Hindlimb muscle (tissue), 1 donor: ENCODE measurements around the gene ATG14. TPM values are rescaled to one million over a fixed set of nuclear protein-coding genes. Genes with fewer than 3 reads are reported as not detected.
"Not testable (repeated sequence)": the region's sequence is repeated elsewhere in the genome, so short reads cannot be mapped to it uniquely, and the experiment has no call there.

ENCODE experiments used
- DNase-seq: peaks from one replicate; pipeline ENCODE4 v3.0.0-alpha.2; 2013
- polyA plus RNA-seq: library from polyadenylated mRNA; unstranded; fragments of 120-200 nt; gene quantifications from one replicate; pipeline ENCODE4 v1.2.1, GENCODE V29; 2013; ENCODE audit not compliant: insufficient read length

Gene ATG14
- polyA plus RNA-seq, 1 donor, result 18.1 TPM

DNA sequence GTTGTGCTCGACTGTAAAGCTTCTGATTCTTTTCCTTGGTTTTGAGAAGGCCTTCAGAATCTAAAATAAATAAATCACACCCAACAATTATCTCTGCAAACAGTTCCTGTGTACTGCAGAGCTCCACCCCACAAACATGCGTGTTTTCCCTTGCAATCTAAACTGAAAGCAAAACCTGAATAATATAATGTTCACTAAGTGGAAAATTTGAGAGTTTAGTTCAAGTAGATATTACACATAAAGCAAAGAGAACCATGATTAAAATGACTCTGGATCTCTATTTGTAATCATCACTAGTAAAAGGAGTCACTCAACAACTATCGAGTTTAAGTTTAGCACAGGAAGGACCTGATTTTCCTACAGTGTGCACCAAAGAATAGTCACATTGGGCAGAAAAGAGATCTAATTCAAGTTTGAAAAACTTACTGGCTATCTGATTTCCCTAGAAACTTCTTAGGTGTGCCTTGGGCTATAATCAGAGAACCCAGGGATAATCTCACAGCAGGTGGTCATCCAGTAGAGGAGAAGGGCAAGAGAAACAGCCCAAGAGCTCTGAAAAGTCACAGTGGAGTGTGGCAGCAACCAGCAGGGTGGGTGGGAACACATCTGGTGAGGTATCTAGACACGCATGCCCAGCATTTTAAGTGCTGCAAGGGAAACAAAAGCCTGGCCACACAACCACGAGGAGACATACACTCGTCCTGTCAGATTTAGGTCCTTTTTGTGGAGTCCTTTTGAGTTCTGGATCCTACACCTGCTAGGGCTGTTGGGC is 25.4 kb downstream of the ATG14 start:
- DNase-seq, result no peak

DNA sequence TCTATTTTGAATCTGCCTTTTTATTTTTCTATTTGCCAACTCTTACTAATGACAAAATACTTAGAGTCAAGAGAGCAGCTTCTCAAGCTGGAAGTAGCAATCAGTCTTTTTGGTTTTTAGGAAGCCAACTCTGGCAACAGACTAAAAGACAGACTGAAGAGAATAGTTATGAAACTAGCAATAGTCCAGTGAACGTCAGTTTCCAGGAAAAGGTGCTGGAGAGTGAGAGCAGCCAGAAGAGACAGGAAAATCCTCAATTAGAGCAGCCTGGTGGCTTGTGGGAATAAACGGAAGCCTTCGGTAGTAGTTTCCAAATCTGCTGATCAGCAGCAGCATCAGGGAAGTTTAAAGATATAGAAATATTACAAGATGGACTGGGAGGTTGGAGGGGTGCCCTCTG is 27.1 kb downstream of the ATG14 start:
- no peak for DNase-seq

DNA sequence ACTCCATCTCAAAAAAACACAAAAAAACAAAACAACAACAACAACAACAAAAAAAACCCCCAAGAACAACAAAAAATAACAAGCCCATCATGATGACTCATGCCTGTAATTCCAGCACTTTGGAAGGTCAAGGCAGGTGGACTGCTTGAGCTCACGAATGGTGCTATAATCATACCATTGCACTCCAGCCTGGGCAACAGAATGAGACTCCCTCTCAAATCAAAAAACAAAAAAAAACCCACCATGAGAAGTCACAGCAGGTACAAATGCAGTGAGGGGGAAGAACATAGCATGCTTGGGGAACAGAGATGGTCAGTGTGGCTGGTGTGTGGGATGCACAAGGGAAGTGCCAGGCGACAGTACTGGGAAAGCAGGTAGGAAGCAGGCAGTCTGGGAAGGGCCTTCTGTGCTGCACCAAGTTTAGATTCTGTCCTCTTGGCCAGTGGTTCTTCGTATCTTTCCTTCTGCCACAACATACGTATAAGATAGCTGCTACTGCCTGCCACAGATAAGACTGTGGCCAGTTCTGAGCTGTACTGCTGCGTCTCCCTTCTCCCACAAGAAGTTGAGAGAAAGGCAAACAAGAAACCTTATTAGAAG is 28.0 kb downstream of the ATG14 start:
- no peak for DNase-seq

DNA sequence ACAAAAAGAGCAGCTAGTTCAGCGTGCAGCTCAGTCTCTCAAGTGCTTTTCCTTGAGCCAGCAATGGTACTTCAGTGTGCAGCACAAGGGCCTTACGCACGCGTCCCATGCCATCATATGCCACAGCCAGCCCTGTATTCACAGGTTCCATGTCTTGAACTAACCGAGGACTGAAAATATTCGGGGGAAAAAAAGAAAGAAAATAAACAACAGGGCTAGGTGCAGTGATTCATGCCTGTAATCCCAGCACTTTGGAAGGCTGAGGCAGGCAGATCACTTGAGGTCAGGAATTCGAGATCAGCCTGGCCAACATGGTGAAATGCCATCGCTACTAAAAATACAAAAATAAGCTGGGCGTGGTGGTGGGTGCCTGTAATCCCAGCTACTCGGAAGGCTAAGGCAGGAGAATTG is 28.6 kb downstream of the ATG14 start:
- not testable (repeated sequence) for DNase-seq

DNA sequence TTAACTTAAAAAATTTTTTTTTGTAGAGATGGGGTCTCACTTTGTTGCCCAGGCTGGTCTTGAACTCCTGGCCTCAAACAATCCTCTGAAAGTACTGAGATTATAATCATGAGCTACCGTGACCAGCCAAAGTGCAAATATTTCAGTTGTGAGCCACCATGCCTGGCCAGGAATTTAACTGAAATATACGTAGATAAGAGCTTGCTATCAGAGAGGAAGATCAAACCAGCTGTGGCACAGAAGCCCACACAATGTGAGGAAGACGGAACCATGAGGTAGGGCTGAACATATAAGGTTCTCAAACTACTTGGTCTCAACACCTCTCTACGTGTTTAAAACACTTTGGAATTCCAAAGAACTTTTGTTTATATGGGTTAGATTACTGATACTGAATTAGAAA is 29.1 kb downstream of the ATG14 start:
- DNase-seq, result no peak

DNA sequence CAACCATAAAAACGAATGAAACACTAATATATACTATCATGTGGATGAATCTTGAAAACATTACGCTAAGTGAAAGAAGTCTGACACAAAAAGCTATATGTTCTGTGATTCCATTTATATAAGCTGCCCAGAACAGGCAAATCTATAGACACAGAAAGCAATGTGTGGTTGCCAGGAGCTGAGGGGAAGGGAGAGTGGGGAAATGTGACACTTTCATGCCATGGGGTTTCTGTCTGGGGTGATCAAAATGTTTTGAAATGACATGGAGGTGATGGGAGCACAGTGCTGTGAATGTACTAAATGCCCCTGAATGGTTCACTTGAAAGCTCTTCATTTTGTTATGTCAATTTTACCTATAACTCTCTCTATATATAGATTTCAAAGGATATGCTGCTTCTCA is 30.1 kb downstream of the ATG14 start:
- DNase-seq, result no peak

DNA sequence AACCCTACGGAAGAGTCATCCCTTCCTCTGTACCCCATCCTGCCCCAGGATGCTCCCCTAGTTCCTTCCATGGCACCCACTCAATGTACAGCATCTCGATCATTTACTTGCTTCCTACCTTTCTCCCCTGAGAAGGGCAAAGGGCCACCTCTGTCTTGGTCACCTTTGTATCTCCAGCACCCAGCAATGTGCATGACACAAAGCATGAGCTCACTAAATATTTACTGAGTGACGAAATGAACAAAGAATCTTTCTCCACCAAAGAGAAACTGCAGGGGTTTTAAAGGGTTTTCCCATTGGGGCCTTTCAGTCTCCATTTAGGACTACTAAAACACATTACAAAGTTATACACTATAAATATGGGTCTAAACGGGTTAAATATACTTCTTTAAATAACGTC is 30.6 kb downstream of the ATG14 start:
- no peak for DNase-seq

DNA sequence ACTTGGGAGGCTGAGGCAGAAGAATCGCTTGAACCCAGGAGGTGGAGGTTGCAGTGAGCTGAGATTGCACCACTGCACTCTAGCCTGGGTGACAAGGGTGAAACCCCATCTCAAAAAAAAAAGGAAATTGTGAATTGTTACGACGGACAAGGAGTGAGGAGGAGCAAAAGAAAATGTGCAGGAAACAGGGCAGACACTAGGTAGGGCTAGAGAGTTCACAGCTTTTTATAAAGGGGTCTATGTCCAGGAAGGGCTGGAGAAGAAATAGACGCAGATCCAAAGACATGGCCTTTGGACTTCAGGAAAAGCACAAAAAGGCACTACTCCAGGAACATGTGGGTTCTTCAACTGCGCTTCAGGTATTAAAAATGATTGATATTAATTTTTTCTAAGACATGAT is 34.4 kb downstream of the ATG14 start:
- no peak for DNase-seq

DNA sequence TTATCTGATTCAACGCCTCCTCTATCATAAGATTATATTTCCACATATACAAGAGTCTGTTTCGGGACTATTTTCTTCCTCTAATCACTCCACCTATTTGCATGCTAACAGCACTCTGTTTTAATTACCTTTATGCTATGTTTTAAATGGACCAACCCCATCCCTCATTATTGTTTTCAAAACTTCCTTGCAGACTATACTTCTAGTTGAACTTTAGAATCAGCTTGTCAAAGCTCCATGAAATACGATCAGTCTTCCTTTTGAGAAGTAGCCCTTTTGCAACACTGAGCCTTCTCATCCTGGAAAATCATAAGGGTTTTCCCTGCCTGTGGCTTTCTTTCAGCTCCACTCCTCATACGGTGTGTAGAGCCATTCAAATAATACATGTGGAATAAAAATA is 36.9 kb downstream of the ATG14 start:
- no peak for DNase-seq

DNA sequence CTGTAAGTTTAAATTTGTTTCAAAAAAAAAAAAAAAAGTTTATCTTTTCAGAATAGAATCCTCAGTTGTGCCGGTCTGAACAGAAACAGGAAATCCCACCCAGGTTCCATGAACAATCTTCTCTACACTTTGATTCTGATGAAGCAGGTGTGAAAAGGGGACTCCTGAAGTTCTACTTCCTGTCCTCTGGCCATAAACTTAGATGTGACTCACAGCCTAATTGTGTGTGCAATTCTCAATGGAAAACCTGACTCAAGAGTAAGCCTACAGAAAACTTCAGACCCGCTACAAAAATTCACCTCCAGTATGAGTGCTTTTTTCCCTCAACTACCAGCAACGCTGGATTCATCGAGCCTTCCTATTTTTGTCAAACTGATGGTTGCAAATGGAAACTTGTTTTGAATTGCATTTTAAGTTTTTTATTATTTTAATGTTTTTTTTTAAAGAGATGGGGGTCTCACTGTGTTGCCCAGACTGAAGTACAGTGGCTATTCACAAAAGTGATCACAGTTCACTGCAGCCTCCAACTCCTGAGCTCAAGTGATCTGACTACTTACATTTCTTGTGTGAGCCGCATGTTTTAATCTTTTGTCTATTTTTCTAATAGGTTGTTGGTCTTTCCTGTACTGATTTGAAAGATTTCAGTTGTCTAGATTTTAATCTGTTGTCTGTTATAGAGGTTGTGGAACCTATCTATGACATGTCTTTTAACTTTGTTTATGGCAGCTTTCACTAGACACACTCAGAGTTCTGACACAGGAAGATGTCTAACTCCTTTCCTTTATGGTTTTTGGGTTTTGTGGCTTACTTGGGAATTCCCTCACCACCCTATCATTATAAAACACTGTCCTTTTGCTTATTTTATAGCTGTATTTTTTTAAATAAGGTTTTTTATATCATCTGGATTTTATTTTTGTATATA is 37.6 kb downstream of the ATG14 start:
- DNase-seq, result no peak

DNA sequence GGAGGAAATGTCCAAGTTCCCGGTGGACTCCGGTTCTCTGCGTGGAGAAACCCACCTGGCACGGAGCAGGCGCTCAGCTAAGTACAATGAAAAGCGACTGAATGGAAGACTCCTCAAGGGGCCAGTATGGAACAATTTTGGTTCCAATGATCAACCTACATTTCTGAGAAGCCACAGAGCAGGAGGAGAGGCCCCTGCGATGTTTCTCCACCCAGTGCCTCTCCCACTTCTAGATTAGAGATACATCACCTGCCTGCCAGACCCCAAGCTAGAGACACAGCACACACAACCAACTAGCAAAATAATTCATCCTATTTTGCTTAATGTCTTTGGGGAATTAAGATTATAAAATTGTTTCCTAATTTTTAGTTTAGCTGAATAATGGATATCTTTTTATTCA is 38.8 kb downstream of the ATG14 start:
- no peak for DNase-seq

DNA sequence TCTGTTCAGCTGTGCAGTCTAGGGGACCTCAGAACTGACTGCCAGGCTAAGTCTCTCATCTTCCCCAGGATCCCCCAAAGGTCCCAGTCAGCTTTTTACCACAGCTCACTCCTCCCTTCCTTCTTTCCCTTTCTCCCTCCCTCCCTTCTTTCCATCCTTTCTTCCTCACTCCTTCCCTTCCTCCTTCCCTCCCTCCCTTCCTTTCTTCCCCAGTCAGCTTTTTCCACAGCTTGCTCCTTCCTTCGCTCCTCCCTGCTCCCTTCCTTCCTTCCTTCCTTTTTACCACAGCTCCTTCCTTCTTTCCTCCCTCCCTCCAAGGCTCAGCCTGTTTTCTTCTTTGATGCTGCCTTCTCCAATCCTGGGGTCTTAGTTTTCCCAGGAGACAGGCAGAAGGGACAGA is 39.2 kb downstream of the ATG14 start:
- no peak for DNase-seq

DNA sequence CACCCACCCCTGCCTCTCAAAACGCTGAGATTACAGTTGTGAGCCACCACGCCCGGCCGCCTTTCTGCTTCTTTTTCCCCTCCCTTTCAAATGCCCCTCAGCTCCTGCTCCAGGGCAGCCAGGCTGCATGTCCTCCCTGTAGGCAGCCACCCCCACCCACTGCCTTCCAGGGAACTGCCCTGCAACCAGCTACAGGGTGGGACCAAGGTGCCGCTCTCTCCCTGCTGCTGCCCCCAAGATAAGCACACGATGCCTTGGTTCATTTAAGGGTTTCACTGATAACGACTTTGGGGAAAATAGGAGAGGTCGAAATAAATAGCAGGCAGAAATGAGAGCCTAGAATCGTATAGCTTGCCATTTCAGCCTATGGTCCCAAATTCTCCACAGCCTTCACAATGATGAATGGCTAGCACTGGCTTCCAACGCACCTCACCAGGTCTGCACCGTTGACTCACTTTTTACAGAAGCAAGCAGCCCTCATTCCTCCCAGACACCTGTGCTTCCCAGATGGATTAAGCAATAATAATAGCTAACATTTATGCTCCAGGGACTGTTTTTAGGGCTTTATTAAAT is 40.7 kb downstream of the ATG14 start:
- DNase-seq, result no peak

DNA sequence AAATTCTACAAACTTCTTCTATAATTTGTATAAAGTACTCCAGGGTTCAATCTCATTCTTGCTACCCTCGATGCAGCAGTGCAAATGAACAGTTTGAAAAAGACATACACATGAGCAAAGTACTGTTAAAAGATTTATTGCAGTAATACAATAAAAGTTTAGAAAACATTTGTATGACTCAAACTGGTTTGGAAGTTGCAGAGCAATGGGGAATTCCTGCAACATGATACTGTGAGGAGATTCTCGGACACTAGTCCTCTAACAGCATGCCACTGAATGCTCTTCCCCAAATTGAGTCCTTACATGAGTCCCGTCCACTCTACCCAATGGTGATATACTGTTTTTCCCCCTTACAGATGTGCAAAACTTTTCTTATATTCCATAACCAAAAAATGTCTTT is 45.4 kb downstream of the ATG14 start:
- no peak for DNase-seq

DNA sequence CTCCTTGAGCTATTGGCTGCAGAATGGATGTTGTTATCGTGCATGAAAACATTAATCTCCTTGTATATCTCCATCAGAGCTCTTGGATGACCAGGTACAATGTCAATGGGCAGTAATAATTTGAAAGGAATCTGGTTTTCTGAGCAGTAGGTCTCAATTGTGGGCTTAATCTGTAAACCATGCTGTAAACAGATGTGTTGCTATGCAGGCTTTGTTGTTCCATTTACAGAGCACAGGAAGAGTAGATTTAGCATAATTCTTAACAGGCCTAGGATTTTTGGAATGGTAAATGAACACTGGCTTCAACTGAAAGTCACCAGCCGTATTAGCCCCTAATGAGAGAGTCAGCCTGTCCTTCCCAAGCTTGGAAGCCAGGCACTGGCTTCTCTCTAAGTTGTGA is 50.4 kb downstream of the ATG14 start:
- DNase-seq, result no peak

DNA sequence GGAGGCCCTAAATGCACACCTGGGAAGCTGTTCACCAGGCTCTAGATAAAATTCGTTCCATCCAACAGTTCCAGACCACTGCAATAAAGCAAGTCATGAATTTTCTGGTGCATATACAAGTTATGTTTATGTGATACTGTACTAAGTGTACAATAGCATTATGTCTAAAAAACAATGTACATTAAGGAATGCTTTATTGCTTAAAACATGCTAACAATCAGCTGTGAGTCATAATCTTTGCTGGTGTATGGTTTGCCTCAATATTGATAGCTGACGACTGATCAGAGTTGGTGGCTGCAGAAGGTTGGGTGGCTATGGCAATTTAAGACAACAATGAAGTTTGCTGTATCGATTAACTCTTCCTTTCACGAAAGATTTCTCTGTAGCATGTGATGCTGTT is 52.3 kb downstream of the ATG14 start:
- DNase-seq, result no peak

DNA sequence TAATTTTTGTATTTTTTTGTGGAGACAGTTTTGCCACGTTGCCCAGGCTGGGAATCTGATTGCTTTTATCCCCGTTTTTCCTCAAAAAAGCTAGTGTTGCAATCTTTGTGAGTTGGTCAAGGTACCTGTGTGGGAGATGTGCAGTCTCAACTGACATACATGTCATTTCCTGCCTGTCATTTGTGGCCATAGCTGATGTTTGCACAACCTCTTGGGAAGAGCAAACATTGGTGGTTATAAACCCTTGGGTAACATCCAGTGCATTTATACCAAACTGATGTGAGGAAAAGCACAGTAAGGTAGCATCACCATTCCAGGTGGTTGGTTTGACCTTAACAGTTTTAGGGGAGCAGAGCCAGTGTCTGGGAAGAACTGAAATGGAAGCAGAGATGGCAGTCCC is 54.7 kb downstream of the ATG14 start:
- no peak for DNase-seq

DNA sequence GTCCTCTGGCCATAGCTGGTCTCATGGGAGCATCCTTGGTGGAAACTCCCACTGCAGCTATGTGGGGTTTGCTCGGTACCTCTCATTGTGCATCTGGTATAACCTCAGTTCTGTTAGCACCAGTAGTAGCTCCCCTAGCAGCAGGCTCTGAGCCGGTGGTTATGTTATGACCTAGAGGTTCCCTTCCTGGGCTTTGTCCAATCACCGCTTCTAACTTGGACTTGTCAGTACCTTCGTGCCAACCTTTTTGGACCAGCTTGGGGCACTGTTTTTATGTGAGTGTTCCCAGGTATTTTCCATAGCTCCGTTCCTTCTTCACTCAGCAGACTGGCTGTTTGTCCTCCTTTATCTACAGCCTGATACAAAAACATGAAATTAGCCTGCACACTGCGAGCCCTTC is 55.7 kb downstream of the ATG14 start:
- DNase-seq, result no peak

DNA sequence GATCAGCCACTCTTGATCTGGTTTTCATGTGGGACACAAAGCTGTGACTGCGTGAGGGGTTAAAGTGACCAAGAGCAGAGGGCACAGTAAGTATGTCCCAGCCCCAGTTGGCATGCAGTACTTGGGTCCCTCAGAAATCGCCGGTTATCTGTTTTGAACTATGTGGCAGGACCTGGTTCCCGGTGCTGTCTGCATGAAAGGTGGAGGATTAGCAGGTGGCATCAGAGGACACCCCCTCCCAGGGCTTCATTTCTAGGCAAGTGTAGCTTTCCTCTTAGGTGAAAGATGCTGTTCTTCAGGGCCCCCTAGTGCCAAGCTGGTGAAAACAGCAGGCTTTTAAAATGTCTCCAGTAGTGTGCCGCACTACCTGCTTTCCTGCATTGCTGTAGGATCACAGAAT is 57.1 kb downstream of the ATG14 start:
- DNase-seq, result peak; percentile 33

DNA sequence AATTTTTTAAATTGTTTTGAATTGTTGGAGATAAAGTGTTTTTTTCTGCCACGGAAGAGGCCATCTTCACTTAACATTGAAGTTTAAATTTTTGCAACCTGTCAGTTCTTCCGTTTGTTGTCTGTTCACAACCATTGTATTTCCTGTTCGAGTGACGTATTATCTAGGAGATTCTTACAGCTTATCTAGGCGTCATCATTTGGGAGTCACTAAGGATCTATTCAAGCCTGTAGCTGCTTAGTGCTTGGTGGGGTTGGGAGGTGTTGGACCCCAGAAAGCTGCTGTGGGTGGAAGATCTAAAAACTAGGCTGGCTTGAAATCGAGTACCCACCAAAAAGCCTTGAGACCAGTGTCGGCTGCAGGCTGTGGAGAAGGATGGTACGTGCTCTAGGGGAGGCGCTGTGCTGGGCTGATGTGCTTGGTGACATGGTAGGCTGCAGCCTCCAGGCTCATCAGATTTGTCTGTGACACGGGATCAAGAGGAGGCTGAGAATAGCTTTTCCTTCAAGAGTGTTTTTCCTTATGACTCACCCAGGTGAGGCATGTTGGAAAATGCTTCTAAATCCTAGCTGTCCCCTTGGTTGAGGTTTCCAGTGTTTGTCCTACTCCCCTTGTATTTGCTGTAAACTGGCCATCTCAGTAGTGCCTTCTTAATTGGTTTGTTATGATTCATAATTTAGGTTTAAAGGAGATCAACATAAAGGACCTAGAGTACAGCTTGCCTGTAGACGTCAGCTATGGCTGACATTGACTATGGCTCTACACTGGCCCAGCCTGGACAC is 57.8 kb downstream of the ATG14 start:
- DNase-seq, result no peak

DNA sequence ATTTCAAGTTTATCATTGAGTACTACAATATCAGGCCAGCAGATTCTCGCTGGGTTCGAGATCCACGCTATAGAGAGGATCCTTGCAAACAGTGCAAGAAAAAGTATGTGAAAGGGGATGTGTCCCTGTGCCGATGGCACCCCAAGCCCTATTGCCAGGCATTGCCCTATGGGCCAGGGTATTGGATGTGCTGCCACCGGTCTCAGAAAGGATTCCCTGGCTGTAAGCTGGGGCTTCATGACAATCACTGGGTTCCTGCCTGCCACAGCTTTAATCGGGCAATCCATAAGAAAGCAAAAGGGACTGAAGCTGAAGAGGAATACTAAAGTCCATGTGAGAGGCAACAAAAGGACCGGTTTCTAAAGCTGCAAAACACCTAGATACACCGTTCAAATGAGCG is 59.4 kb downstream of the ATG14 start:
- no peak for DNase-seq

DNA sequence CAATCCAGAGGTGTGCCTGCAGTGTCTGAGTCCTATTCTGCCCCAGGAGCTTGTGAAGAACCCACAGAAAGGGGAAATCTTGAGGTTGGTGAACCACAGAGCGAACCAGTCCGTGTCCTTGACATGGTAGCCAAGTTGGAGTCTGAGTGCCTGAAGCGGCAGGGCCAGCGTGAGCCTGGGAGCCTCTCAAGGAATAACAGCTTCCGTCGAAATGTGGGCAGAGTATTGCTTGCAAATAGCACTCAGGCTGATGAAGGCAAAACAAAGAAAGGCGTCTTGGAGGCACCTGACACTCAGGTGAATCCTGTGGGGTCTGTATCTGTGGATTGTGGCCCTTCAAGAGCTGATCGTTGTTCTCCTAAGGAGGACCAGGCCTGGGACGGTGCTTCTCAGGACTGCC is 60.5 kb downstream of the ATG14 start:
- DNase-seq, result no peak
